PFSK-1 (cell line): ENCODE measurements around the gene OPTC.

Experiments
- FOXP2 ChIP-seq: optimal IDR thresholded peaks from 2 replicates; pipeline ENCODE3; 2011; ENCODE audit warnings: borderline replicate concordance, control low read depth, inconsistent platforms; ENCODE audit not compliant: insufficient read depth; ENCODE audit errors: extremely low read length, extremely low read depth
- POLR2AphosphoS5 ChIP-seq: IDR thresholded peaks from 2 replicates; pipeline ENCODE4 v1.6.1; 2012; ENCODE audit warnings: low read depth, mild to moderate bottlenecking, control low read depth, low read length, moderate library complexity
- SIN3A ChIP-seq: IDR thresholded peaks from 2 replicates; pipeline ENCODE4 v1.6.1; 2012; ENCODE audit warnings: mild to moderate bottlenecking, low read length, moderate library complexity, borderline replicate concordance; ENCODE audit not compliant: insufficient read depth
- TAF1 ChIP-seq: IDR thresholded peaks from 2 replicates; pipeline ENCODE4 v1.6.1; 2012; ENCODE audit warnings: low read length, control low read depth, borderline replicate concordance; ENCODE audit not compliant: insufficient read depth
- TF ChIP-seq, protein P1 (sequence below), 2 experiments: IDR thresholded peaks; 2 replicates each; pipeline versions ENCODE4 v1.6.1 to v1.8.0; 2011 to 2012; ENCODE audit warnings: low read depth in 2 of 2, low read length in 2 of 2, control low read depth in 1 of 2, inconsistent platforms in 1 of 2, mild to moderate bottlenecking in 1 of 2, moderate library complexity in 1 of 2; ENCODE audit not compliant: insufficient read depth in 1 of 2

OPTC gene

GRCh38 chr1:203451836-203452784, 41.8 kb upstream of the OPTC start:
- no peak for TF ChIP-seq SIN3A
- TF ChIP-seq, protein P1, sequence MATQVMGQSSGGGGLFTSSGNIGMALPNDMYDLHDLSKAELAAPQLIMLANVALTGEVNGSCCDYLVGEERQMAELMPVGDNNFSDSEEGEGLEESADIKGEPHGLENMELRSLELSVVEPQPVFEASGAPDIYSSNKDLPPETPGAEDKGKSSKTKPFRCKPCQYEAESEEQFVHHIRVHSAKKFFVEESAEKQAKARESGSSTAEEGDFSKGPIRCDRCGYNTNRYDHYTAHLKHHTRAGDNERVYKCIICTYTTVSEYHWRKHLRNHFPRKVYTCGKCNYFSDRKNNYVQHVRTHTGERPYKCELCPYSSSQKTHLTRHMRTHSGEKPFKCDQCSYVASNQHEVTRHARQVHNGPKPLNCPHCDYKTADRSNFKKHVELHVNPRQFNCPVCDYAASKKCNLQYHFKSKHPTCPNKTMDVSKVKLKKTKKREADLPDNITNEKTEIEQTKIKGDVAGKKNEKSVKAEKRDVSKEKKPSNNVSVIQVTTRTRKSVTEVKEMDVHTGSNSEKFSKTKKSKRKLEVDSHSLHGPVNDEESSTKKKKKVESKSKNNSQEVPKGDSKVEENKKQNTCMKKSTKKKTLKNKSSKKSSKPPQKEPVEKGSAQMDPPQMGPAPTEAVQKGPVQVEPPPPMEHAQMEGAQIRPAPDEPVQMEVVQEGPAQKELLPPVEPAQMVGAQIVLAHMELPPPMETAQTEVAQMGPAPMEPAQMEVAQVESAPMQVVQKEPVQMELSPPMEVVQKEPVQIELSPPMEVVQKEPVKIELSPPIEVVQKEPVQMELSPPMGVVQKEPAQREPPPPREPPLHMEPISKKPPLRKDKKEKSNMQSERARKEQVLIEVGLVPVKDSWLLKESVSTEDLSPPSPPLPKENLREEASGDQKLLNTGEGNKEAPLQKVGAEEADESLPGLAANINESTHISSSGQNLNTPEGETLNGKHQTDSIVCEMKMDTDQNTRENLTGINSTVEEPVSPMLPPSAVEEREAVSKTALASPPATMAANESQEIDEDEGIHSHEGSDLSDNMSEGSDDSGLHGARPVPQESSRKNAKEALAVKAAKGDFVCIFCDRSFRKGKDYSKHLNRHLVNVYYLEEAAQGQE (IDR thresholded peaks at IDR 0.05; ENCODE audit: insufficient read depth in 1 of 2, low read depth in 2 of 2, low read length in 2 of 2): no peak
- no peak for TF ChIP-seq FOXP2
- TF ChIP-seq POLR2AphosphoS5: no peak
- TF ChIP-seq TAF1: no peak

DNA sequence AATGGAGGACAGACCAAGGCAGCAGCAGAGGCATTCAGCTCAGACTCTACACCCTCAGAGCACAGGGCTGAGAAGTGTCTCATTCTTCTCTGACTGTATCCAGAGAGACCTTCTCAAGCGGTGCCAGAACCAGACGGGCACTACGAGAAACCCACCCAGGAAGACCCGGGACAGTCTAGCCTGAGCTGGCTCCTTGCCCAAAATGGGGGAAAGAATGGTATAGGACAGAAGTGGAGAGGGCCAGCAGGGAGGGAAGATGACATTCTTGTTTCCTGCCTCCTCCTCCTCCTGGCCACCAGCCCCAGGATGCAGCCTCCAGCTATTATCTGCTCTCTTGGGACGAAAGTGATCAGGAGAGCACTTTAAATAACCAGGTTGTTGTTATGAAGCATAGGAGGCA, 40.9 kb upstream of the OPTC start:
- TF ChIP-seq TAF1 (no peak), FOXP2 (no peak)

- TF ChIP-seq POLR2AphosphoS5: no peak
- TF ChIP-seq TAF1: no peak
- TF ChIP-seq, protein P1 (IDR thresholded peaks at IDR 0.05; ENCODE audit: insufficient read depth in 1 of 2, low read depth in 2 of 2, low read length in 2 of 2): no peak
- TF ChIP-seq SIN3A: no peak
- no peak for TF ChIP-seq FOXP2
Observed at GRCh38 chr1:203453616-203454015, 40.3 kb upstream of the OPTC start.

DNA sequence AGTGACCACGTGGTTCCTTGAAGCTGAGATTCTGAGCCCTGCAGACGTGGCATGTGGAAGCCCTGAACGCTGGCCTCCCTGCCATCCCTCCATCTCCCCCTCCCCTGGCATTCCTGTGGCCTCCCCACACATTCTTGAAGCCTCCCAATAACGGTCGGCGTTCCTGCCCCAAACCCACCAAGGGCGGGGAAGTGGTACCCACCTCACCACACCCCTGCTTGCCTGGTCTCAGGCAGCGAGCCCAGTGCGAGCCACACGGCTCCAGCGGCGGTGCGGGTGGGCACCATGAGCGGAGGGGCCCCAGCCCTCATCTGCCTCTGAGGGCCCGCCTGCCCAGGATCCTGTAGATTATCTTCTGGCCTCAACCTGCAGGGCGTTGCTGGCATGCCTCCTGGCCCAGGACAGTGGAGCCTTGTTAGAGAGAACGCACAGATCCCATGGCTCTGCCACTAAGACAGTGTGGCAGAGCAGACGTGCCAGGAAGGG, 38.9 kb upstream of the OPTC start:
- TF ChIP-seq TAF1: no peak
- no peak for TF ChIP-seq FOXP2
- TF ChIP-seq, protein P1 (IDR thresholded peaks at IDR 0.05; ENCODE audit: insufficient read depth in 1 of 2, low read depth in 2 of 2, low read length in 2 of 2): no peak
- no peak for TF ChIP-seq POLR2AphosphoS5
- TF ChIP-seq SIN3A: no peak

DNA sequence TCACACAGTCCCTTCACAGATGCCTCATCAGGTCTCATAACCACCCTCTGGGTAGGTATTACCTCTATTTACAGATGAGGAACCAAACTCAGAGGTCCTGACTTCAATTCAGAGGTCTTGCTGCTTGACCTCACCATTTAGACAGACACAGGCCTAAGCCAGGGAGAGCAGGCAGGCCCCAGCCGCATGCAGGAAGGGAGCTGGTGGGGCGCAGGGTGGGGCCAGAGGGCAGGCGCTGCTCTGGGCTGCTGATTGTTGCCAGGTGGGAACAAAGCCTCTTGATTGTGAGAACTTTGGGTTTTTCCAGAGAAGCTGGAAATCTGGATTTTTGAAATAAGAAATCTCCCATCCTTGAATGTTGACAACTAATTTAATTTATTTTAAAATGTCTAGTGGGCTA, 38.2 kb upstream of the OPTC start:
- TF ChIP-seq TAF1 (no peak), FOXP2 (no peak), POLR2AphosphoS5 (no peak), SIN3A (no peak)
- TF ChIP-seq, protein P1 (IDR thresholded peaks at IDR 0.05; ENCODE audit: insufficient read depth in 1 of 2, low read depth in 2 of 2, low read length in 2 of 2): no peak
